GM12878 (cell line): ENCODE results near the gene KRTAP10-6. TPM values are rescaled to one million over a fixed set of nuclear protein-coding genes. Genes with fewer than 3 reads are reported as not detected.

ENCODE experiments used
- ATAC-seq: fragments of 200-7000 bp; cut with Tn5 transposase; 3 replicates; pipeline ENCODE4 v1.9.1; 2020; ENCODE audit warnings: mild to moderate bottlenecking, moderate library complexity
- BruUV-seq: library from RNA; stranded (reverse); fragments of 400-500 nt; replicated peaks from 2 replicates; lab custom pipeline; 2021; lab: Mats Ljungman, UMichigan
- CTCF ChIA-PET: fragments of 300-600 bp; sonication (Branson Sonifier 250); formaldehyde crosslinking; extraction: SDS; loops from one replicate; lab custom pipeline; 2021; ENCODE audit warnings: inconsistent platforms; lab: Yijun Ruan, JAX
- POLR2A ChIA-PET: fragments of 350-600 bp; formaldehyde crosslinking; extraction: SDS; loops from one replicate; lab custom pipeline; 2021; ENCODE audit warnings: inconsistent platforms; lab: Charles Lee
- RAD21 ChIA-PET: fragments of 300-600 bp; sonication (Branson Sonifier 250); formaldehyde crosslinking; loops from one replicate; lab custom pipeline; 2023; ENCODE audit warnings: antibody characterized with exemption; ENCODE audit not compliant: unreplicated experiment; lab: Charles Lee
- SMC1A ChIA-PET: fragments of 300-600 bp; sonication (Branson Sonifier 250); formaldehyde crosslinking; loops from one replicate; lab custom pipeline; 2023; ENCODE audit not compliant: unreplicated experiment, uncharacterized antibody; lab: Charles Lee
- DNase-seq: peaks from one replicate; pipeline ENCODE4 v3.0.0-alpha.2; 2011; ENCODE audit warnings: low read depth, low spot score
- FAIRE-seq: peaks from 3 replicates; lab custom pipeline; 2011; peaks lifted over from hg19 to GRCh38; lab: Jason Lieb, UNC
- H2AFZ ChIP-seq: 2 replicates; pipeline ENCODE4 v1.6.0; 2011; ENCODE audit warnings: low read depth, low read length, control low read depth; ENCODE audit not compliant: control insufficient read depth
- H3K27ac ChIP-seq: 2 replicates; pipeline ENCODE4 v1.5.1; 2011; ENCODE audit warnings: control low read depth; ENCODE audit not compliant: control insufficient read depth, insufficient read depth
- H3K27me3 ChIP-seq, 2 experiments: replicated peaks in 1 of 2; 2 replicates each; pipeline versions ENCODE4 v1.6.0 to v1.6.1; 2011; ENCODE audit warnings: low read length in 1 of 2; ENCODE audit not compliant: control insufficient read depth in 2 of 2, insufficient read depth in 2 of 2
- H3K36me3 ChIP-seq, 2 experiments: 2 replicates each; pipeline ENCODE4 v1.5.1; 2011; ENCODE audit warnings: low read length in 1 of 2; ENCODE audit not compliant: control insufficient read depth in 2 of 2, insufficient read depth in 2 of 2
- H3K4me1 ChIP-seq: 2 replicates; pipeline ENCODE4 v1.6.1; 2011; ENCODE audit warnings: mild to moderate bottlenecking, low read length, moderate library complexity, mixed read lengths; ENCODE audit not compliant: control insufficient read depth, insufficient read depth
- H3K4me2 ChIP-seq: 2 replicates; pipeline ENCODE4 v1.6.0; 2011; ENCODE audit warnings: control low read depth; ENCODE audit not compliant: control insufficient read depth, insufficient read depth
- H3K4me3 ChIP-seq: fragments of 200-600 bp; sonication (generic); 2 replicates; pipeline ENCODE4 v1.5.1; 2016
- H3K79me2 ChIP-seq: 2 replicates; pipeline ENCODE4 v1.6.0; 2011; ENCODE audit warnings: low read length; ENCODE audit not compliant: control insufficient read depth, insufficient read depth
- H3K9ac ChIP-seq: 2 replicates; pipeline ENCODE4 v1.8.0; 2011; ENCODE audit warnings: low read length, control low read depth, mixed read lengths; ENCODE audit not compliant: control insufficient read depth, insufficient read depth
- H3K9me3 ChIP-seq: replicated peaks from 3 replicates; pipeline ENCODE4 v1.5.1; 2011; ENCODE audit warnings: mild to moderate bottlenecking, low read length; ENCODE audit not compliant: control insufficient read depth, insufficient read depth
- H4K20me1 ChIP-seq: 2 replicates; pipeline ENCODE4 v1.6.0; 2011; ENCODE audit not compliant: control insufficient read depth, insufficient read depth
- JUNB ChIP-seq: IDR thresholded peaks from 2 replicates; pipeline ENCODE4 v1.6.1; 2016; ENCODE audit warnings: antibody characterized with exemption, mild to moderate bottlenecking
- MEF2A ChIP-seq: IDR thresholded peaks from 2 replicates; pipeline ENCODE4 v1.6.1; 2011; ENCODE audit warnings: low read depth, mild to moderate bottlenecking, low read length, moderate library complexity; ENCODE audit not compliant: insufficient read depth
- ZNF217 ChIP-seq: fragments of 450-650 bp; IDR thresholded peaks from 2 replicates; pipeline ENCODE4 v1.6.1; 2017; ENCODE audit warnings: antibody characterized with exemption, mild to moderate bottlenecking
- ZNF687 ChIP-seq: fragments of 450-650 bp; IDR thresholded peaks from 2 replicates; pipeline ENCODE4 v1.6.1; 2017; ENCODE audit warnings: mild to moderate bottlenecking, moderate library complexity
- WGBS: methylation state at CpG from one replicate; pipeline ENCODE4 v1.1.6; 2016; ENCODE audit warnings: low lambda C conversion rate; ENCODE audit not compliant: insufficient replicate concordance, insufficient coverage; ENCODE audit errors: missing lambda C conversion rate; 5-methylcytosine and 5-hydroxymethylcytosine counted together
- in situ Hi-C: fragments of 300-500 bp; cut with MboI; formaldehyde crosslinking; loops from 9 replicates; pipeline ENCODE4 v1.14.3; 2018; ENCODE audit warnings: mixed read lengths
- intact Hi-C: fragments of 100-400 bp; cut with micrococcal nuclease; formaldehyde crosslinking; loops from one replicate; pipeline ENCODE4 v1.14.2; 2022; ENCODE audit not compliant: unreplicated experiment
- polyA plus RNA-seq, 11 experiments: library from polyadenylated mRNA; depleted of rRNA in 4 of 11; unstranded in 6 of 11; stranded (reverse) in 5 of 11; fragments of >200 nt; fragmentation: Nextera tagmentation in 4 of 11; fragmentation: Illumina TruSeq in 1 of 11; extraction: Ambion mirVana in 4 of 11; extraction: Trizol in 1 of 11; gene quantifications; 1 replicate in 1 of 11; 2 replicates in 10 of 11; pipeline versions ENCODE4 v1.2.1 to v1.2.3, GENCODE V29; 2011 to 2016; ENCODE audit warnings: inconsistent platforms in 2 of 11, missing spikeins in 2 of 11, low read depth in 1 of 11
- total RNA-seq, 4 experiments: library from RNA; depleted of rRNA in 3 of 4; stranded (reverse); fragments of >200 nt in 3 of 4; fragmentation: Illumina TruSeq in 1 of 4; extraction: Trizol in 1 of 4; gene quantifications; 2 replicates each; pipeline versions ENCODE4 v1.2.1 to v1.2.3, GENCODE V29; 2013 to 2021
- TF ChIP-seq, protein P1 (sequence below): IDR thresholded peaks from 2 replicates; pipeline ENCODE4 v1.6.1; 2012; ENCODE audit warnings: mild to moderate bottlenecking, low read depth, low read length

The KRTAP10-6 gene
- total and polyA plus RNA-seq, 10 of the 15 experiments (the other 5 are each of a cell fraction or from before 2014, with no cell fraction given): not detected

DNA sequence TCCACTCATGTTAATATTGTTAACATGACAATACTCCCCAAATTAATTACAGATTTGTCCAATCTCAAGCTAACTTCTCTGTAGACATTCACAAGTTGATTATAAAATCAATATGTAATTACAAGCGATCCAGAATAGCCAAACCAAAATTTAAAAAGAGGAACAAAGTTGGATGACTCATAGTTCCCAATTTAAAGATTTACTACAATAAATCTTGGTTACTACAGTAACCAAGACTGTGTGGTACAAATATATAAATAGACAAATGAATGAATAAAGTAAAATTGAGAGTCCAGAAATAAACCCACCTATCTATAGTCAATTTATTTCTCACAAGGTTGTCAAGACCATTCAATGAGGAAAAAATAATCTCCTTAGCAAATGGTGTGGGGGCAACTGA is 25.9 kb downstream of the KRTAP10-6 start:
- Histone ChIP-seq H4K20me1 (no peaks in the 10 kb centered on the region), H3K79me2 (no peaks in the 10 kb centered on the region), H3K27me3 (no peaks in the 10 kb centered on the region), H3K36me3 (no peaks in the 10 kb centered on the region), H3K9ac (no peak overlapping the region), H3K27ac (no peak overlapping the region), H3K4me2 (no peak overlapping the region), H3K9me3 (no peaks in the 10 kb centered on the region; the same call in 1 of the 3 replicates), H3K4me3 (no peak overlapping the region), H3K4me1 (no peaks in the 10 kb centered on the region), H2AFZ (no peak overlapping the region)
- TF ChIP-seq JUNB: peak; percentile 48
- no peak for TF ChIP-seq ZNF217
- no peak for TF ChIP-seq ZNF687
- peak; percentile 50; the same call in 1 of the 2 replicates for TF ChIP-seq MEF2A
- TF ChIP-seq, protein P1, sequence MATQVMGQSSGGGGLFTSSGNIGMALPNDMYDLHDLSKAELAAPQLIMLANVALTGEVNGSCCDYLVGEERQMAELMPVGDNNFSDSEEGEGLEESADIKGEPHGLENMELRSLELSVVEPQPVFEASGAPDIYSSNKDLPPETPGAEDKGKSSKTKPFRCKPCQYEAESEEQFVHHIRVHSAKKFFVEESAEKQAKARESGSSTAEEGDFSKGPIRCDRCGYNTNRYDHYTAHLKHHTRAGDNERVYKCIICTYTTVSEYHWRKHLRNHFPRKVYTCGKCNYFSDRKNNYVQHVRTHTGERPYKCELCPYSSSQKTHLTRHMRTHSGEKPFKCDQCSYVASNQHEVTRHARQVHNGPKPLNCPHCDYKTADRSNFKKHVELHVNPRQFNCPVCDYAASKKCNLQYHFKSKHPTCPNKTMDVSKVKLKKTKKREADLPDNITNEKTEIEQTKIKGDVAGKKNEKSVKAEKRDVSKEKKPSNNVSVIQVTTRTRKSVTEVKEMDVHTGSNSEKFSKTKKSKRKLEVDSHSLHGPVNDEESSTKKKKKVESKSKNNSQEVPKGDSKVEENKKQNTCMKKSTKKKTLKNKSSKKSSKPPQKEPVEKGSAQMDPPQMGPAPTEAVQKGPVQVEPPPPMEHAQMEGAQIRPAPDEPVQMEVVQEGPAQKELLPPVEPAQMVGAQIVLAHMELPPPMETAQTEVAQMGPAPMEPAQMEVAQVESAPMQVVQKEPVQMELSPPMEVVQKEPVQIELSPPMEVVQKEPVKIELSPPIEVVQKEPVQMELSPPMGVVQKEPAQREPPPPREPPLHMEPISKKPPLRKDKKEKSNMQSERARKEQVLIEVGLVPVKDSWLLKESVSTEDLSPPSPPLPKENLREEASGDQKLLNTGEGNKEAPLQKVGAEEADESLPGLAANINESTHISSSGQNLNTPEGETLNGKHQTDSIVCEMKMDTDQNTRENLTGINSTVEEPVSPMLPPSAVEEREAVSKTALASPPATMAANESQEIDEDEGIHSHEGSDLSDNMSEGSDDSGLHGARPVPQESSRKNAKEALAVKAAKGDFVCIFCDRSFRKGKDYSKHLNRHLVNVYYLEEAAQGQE: no peak
- RAD21 ChIA-PET: no interaction called here
- in situ Hi-C loops (no loop called here), intact Hi-C loops (no loop called here)
- ATAC-seq (peak; percentile 38; the same call in 2 of the 3 replicates), FAIRE-seq (no peak), DNase-seq (no peak)
- CTCF ChIA-PET: no interaction called here
- no TSS peak for BruUV-seq
- POLR2A ChIA-PET: no interaction called here
- SMC1A ChIA-PET: no interaction called here
- 5% methylated on average over 1 of the region's 1 CpG for WGBS
